Endothelial cell of umbilical vein (primary cell): Measurements from ENCODE around the gene FYB2. TPM values are rescaled to one million over a fixed set of nuclear protein-coding genes. Genes with fewer than 3 reads are reported as not detected.

Experiments
- BruUV-seq: library from RNA; stranded (reverse); fragments of 400-500 nt; replicated peaks from 2 replicates; lab custom pipeline; 2021; lab: Mats Ljungman, UMichigan
- CTCF ChIA-PET: fragments of 300-600, 350-600 bp; sonication (Branson Sonifier 250); formaldehyde crosslinking; loops from one replicate; lab custom pipeline; 2021; ENCODE audit warnings: antibody characterized with exemption, inconsistent platforms; lab: Charles Lee
- POLR2A ChIA-PET: fragments of 300-600, 350-600 bp; sonication (Branson Sonifier 250); formaldehyde crosslinking; loops from one replicate; lab custom pipeline; 2021; ENCODE audit warnings: antibody characterized with exemption, inconsistent platforms; lab: Charles Lee
- DNase-seq: peaks from one replicate; pipeline ENCODE4 v3.0.0-alpha.2; 2011; ENCODE audit warnings: low read depth, low spot score
- FAIRE-seq: peaks from 2 replicates; lab custom pipeline; 2011; peaks lifted over from hg19 to GRCh38; lab: Jason Lieb, UNC
- H2AFZ ChIP-seq: 2 replicates; pipeline ENCODE4 v1.6.0; 2012; ENCODE audit warnings: low read depth, low read length, control low read depth, inconsistent platforms
- H3K27ac ChIP-seq: 2 replicates; pipeline ENCODE4 v1.5.1; 2011; ENCODE audit warnings: low read depth, mild to moderate bottlenecking, control low read depth, low read length, moderate library complexity; ENCODE audit not compliant: insufficient read depth
- H3K27me3 ChIP-seq, 2 experiments: 2 replicates each; pipeline versions ENCODE4 v1.6.0 to v1.6.1; 2011; ENCODE audit warnings: low read length in 2 of 2, mixed read lengths in 1 of 2; ENCODE audit not compliant: control insufficient read depth in 2 of 2, insufficient read depth in 2 of 2
- H3K36me3 ChIP-seq, 2 experiments: 2 replicates in 1 of 2; 3 replicates in 1 of 2; pipeline ENCODE4 v1.5.1; 2011; ENCODE audit warnings: low read length in 2 of 2, mild to moderate bottlenecking in 1 of 2, moderate library complexity in 1 of 2; ENCODE audit not compliant: control insufficient read depth in 2 of 2, insufficient read depth in 2 of 2; ENCODE audit errors: extremely low read depth in 1 of 2
- H3K4me1 ChIP-seq: 3 replicates; pipeline ENCODE4 v1.5.1; 2011; ENCODE audit warnings: mild to moderate bottlenecking, low read length; ENCODE audit not compliant: control insufficient read depth, insufficient read depth; ENCODE audit errors: extremely low read depth
- H3K4me2 ChIP-seq: 2 replicates; pipeline ENCODE4 v1.6.1; 2011; ENCODE audit warnings: low read length, control low read depth, mixed read lengths; ENCODE audit not compliant: insufficient read depth
- H3K4me3 ChIP-seq, 3 experiments: fragments of 200-600 bp in 1 of 3; sonication (generic), shearing (Covaris generic) in 1 of 3; replicated peaks in 1 of 3; 2 replicates each; pipeline ENCODE4 v1.5.1; 2011 to 2016; ENCODE audit warnings: control low read depth in 3 of 3, low read length in 3 of 3, mild to moderate bottlenecking in 2 of 3, inconsistent platforms in 1 of 3, low read depth in 1 of 3, moderate library complexity in 1 of 3; ENCODE audit not compliant: insufficient read depth in 1 of 3
- H3K79me2 ChIP-seq: 2 replicates; pipeline ENCODE4 v1.6.0; 2012; ENCODE audit warnings: low read length, inconsistent platforms; ENCODE audit not compliant: control insufficient read depth, insufficient read depth
- H3K9ac ChIP-seq: replicated peaks from 2 replicates; pipeline ENCODE3; 2011; ENCODE audit warnings: low read length, control low read depth; ENCODE audit not compliant: insufficient read depth; ENCODE audit errors: extremely low read depth
- H3K9me1 ChIP-seq: replicated peaks from 3 replicates; pipeline ENCODE4 v1.6.0; 2011; ENCODE audit warnings: mild to moderate bottlenecking, low read length; ENCODE audit not compliant: control insufficient read depth, insufficient read depth; ENCODE audit errors: extremely low read depth
- H3K9me3 ChIP-seq: replicated peaks from 2 replicates; pipeline ENCODE4 v1.5.1; 2012; ENCODE audit warnings: low read length, inconsistent platforms; ENCODE audit not compliant: control insufficient read depth, insufficient read depth
- H4K20me1 ChIP-seq: replicated peaks from 2 replicates; pipeline ENCODE3; 2011; ENCODE audit warnings: mild to moderate bottlenecking, low read length; ENCODE audit not compliant: control insufficient read depth, insufficient read depth; ENCODE audit errors: extremely low read depth
- EZH2 ChIP-seq: IDR thresholded peaks from 2 replicates; pipeline ENCODE4 v1.6.1; 2012; ENCODE audit warnings: borderline replicate concordance, low read depth, mild to moderate bottlenecking, moderate library complexity, low read length, inconsistent platforms; ENCODE audit not compliant: severe bottlenecking
- FOS ChIP-seq: IDR thresholded peaks from 2 replicates; pipeline ENCODE4 v1.6.1; 2011; ENCODE audit warnings: mild to moderate bottlenecking, low read length, moderate library complexity, borderline replicate concordance; ENCODE audit not compliant: insufficient read depth
- GATA2 ChIP-seq: IDR thresholded peaks from 2 replicates; pipeline ENCODE4 v1.7.0; 2011; ENCODE audit warnings: low read depth, mild to moderate bottlenecking, moderate library complexity, mixed read lengths, low read length; ENCODE audit not compliant: insufficient read length, insufficient read depth
- JUN ChIP-seq: IDR thresholded peaks from 2 replicates; pipeline ENCODE4 v1.6.1; 2011; ENCODE audit warnings: borderline replicate concordance, low read depth; ENCODE audit not compliant: insufficient read length, insufficient read depth
- MAX ChIP-seq: IDR thresholded peaks from 2 replicates; pipeline ENCODE4 v1.6.1; 2011; ENCODE audit not compliant: insufficient read depth, insufficient read length
- MYC ChIP-seq: IDR thresholded peaks from one replicate; pipeline ENCODE4 v1.6.1; 2011; ENCODE audit warnings: mild to moderate bottlenecking, low read depth, low read length
- POLR2A ChIP-seq: IDR thresholded peaks from 2 replicates; pipeline ENCODE4 v1.6.1; 2012; ENCODE audit warnings: low read depth, mild to moderate bottlenecking, control low read depth, low read length
- POLR2AphosphoS5 ChIP-seq: IDR thresholded peaks from 2 replicates; pipeline ENCODE4 v1.6.1; 2012; ENCODE audit warnings: low read depth, mild to moderate bottlenecking, control low read depth, low read length, moderate library complexity; ENCODE audit not compliant: insufficient read depth
- dilution Hi-C: fragments of 300-500 bp; cut with MboI; formaldehyde crosslinking; loops from one replicate; pipeline ENCODE4 v1.15.0; 2019; ENCODE audit warnings: low sequenced_read_pairs; ENCODE audit not compliant: extremely low pct_ligation_motif_present
- intact Hi-C: fragments of 100-400 bp; cut with micrococcal nuclease; formaldehyde crosslinking; loops from one replicate; pipeline ENCODE4 v1.10.0; 2022
- polyA plus RNA-seq, 4 experiments: library from polyadenylated mRNA; depleted of rRNA in 3 of 4; stranded (reverse) in 3 of 4; unstranded in 1 of 4; fragments of >200 nt; gene quantifications; 2 replicates each; pipeline versions ENCODE4 v1.2.1 to v1.2.3, GENCODE V29; 2011 to 2012; ENCODE audit warnings: missing spikeins in 1 of 4
- total RNA-seq: library from RNA; stranded (reverse); gene quantifications from 2 replicates; pipeline ENCODE4 v1.2.3, GENCODE V29; 2021
- TF ChIP-seq, protein P1 (sequence below), 2 donors: IDR thresholded peaks; 1 replicate in 1 of 2; 2 replicates in 1 of 2; pipeline ENCODE4 v1.5.1; 2011; ENCODE audit warnings: low read length in 2 of 2, mild to moderate bottlenecking in 2 of 2, moderate library complexity in 2 of 2, control low read depth in 1 of 2, inconsistent platforms in 1 of 2, low read depth in 1 of 2; ENCODE audit not compliant: insufficient read depth in 1 of 2; ENCODE audit errors: extremely low read depth in 1 of 2

FYB2 gene
- total and polyA plus RNA-seq, 2 donors (not counting 3 experiments of a cell fraction or from before 2014, with no cell fraction given) = not detected

DNA sequence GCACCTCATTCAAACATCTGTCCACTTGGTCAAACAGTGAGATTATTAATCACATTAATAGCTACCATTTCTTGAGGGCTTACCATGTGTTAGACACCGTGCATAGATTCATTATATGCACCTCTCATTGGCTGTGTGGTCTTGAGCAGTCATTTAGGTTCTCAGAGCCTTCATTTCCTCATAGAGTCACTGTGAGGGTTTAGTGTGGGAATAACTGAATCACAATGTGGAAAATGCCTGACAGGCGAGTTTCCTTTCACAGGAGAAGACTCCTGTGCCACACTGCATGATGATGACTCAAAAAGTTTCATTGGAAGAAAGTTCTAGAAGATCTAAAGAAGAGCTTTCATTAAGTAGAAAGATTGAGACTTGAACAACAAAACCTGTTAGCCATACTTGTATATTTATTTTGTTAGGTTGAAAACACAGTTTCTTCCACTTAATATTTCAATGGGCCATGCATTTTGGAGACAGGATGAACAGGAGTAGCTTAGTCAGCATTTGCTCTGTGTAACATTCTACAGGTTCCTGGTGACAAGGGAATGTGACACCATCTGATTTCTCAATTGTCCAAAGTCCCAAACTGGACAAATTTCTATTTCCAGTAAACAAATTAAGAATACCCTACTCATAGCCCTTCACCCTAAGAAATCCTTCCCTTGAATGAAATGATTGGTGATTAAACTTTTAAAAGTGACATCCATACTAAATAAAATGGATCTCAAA is 45.7 kb downstream of the FYB2 start:
- no peaks in the 10 kb centered on the region for H3K27me3 ChIP-seq
- FAIRE-seq (no peak), DNase-seq (no peak)
- H3K27ac ChIP-seq = no peak overlapping the region
- no peaks in the 10 kb centered on the region for H3K9me1 ChIP-seq
- TF ChIP-seq JUN (no peak), POLR2A (no peak), MYC (no peak), MAX (no peak), EZH2 (no peak), POLR2AphosphoS5 (no peak), FOS (no peak), GATA2 (no peak)
- TF ChIP-seq, protein P1, sequence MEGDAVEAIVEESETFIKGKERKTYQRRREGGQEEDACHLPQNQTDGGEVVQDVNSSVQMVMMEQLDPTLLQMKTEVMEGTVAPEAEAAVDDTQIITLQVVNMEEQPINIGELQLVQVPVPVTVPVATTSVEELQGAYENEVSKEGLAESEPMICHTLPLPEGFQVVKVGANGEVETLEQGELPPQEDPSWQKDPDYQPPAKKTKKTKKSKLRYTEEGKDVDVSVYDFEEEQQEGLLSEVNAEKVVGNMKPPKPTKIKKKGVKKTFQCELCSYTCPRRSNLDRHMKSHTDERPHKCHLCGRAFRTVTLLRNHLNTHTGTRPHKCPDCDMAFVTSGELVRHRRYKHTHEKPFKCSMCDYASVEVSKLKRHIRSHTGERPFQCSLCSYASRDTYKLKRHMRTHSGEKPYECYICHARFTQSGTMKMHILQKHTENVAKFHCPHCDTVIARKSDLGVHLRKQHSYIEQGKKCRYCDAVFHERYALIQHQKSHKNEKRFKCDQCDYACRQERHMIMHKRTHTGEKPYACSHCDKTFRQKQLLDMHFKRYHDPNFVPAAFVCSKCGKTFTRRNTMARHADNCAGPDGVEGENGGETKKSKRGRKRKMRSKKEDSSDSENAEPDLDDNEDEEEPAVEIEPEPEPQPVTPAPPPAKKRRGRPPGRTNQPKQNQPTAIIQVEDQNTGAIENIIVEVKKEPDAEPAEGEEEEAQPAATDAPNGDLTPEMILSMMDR (IDR thresholded peaks at IDR 0.05; ENCODE audit: extremely low read depth in 1 of 2, insufficient read depth in 1 of 2, low read depth in 1 of 2, low read length in 2 of 2) = no peak
- intact Hi-C loops = no loop called here
- H2AFZ ChIP-seq = no peak overlapping the region
- H3K4me1 ChIP-seq = no peaks in the 10 kb centered on the region
- POLR2A ChIA-PET = no interaction called here
- H3K4me3 ChIP-seq = no peak overlapping the region
- no peak overlapping the region for H3K9ac ChIP-seq
- no TSS peak for BruUV-seq
- dilution Hi-C loops = no loop called here
- no peaks in the 10 kb centered on the region for H3K79me2 ChIP-seq
- H4K20me1 ChIP-seq = no peaks in the 10 kb centered on the region
- CTCF ChIA-PET = no interaction called here
- no peaks in the 10 kb centered on the region for H3K36me3 ChIP-seq
- H3K4me2 ChIP-seq = no peak overlapping the region
- H3K9me3 ChIP-seq = no peaks in the 10 kb centered on the region
